K562 (cell line): ENCODE measurements around the gene ZBTB9.

ENCODE experiments used
- CBFA2T3 ChIP-seq: fragments of 450-650 bp; IDR thresholded peaks from 2 replicates; pipeline ENCODE4 v1.6.1; 2017
- CBX2 ChIP-seq: fragments of 200-600 bp; sonication (generic); IDR thresholded peaks from one replicate; pipeline ENCODE4 v1.6.1; 2012; ENCODE audit warnings: mild to moderate bottlenecking, low read length, inconsistent platforms; ENCODE audit not compliant: insufficient read depth, poor library complexity, severe bottlenecking
- CEBPG ChIP-seq, 3 experiments: fragments of 200-800 bp in 1 of 3; sonication (Bioruptor generic) in 1 of 3; sonication (generic) in 1 of 3; formaldehyde crosslinking in 1 of 3; IDR thresholded peaks in 2 of 3; conservative IDR thresholded peaks in 1 of 3; 2 replicates each; pipeline versions ENCODE4 v1.6.1 to v1.8.0; 2016 to 2022; ENCODE audit warnings: missing compliant biosample characterization in 2 of 3, missing genetic modification characterization in 2 of 3, mild to moderate bottlenecking in 1 of 3, missing genetic modification reagents in 1 of 3
- CREB1 ChIP-seq, 2 experiments: sonication (generic) in 1 of 2; formaldehyde crosslinking in 1 of 2; IDR thresholded peaks; 2 replicates each; pipeline versions ENCODE4 v1.6.1 to v1.8.0; 2012 to 2022; ENCODE audit warnings: inconsistent platforms in 1 of 2, mild to moderate bottlenecking in 1 of 2, missing genetic modification reagents in 1 of 2, moderate library complexity in 1 of 2
- EP300 ChIP-seq: IDR thresholded peaks from 2 replicates; pipeline ENCODE4 v1.6.1; 2012; ENCODE audit warnings: low read length, improper control_type of control experiment
- JUN ChIP-seq, 2 experiments: sonication (generic) in 1 of 2; formaldehyde crosslinking in 1 of 2; IDR thresholded peaks; 2 replicates each; pipeline versions ENCODE4 v1.6.1 to v1.8.0; 2012 to 2022; ENCODE audit warnings: borderline replicate concordance in 2 of 2, mild to moderate bottlenecking in 2 of 2, improper control_type of control experiment in 1 of 2, low read depth in 1 of 2, low read length in 1 of 2, missing genetic modification reagents in 1 of 2
- RAD21 ChIP-seq, 2 experiments: fragments of 250-450 bp in 1 of 2; fragments of 450-650 bp in 1 of 2; sonication (Bioruptor Pico) in 1 of 2; formaldehyde crosslinking in 1 of 2; IDR thresholded peaks in 1 of 2; conservative IDR thresholded peaks in 1 of 2; 2 replicates each; pipeline versions ENCODE4 v1.4.0 to v1.8.0; 2020 to 2022; ENCODE audit warnings: mild to moderate bottlenecking in 2 of 2, moderate library complexity in 1 of 2
- SETDB1 ChIP-seq: IDR thresholded peaks from one replicate; pipeline ENCODE4 v1.6.1; 2012; ENCODE audit warnings: low read length, control low read depth, inconsistent platforms
- SMARCA4 ChIP-seq: fragments of 450-650 bp; IDR thresholded peaks from 2 replicates; pipeline ENCODE4 v1.6.1; 2016
- SNAPC5 ChIP-seq: fragments of 250-450 bp; sonication (Bioruptor Pico); IDR thresholded peaks from 2 replicates; pipeline ENCODE4 v1.8.0; 2021; ENCODE audit warnings: moderate library complexity, mild to moderate bottlenecking, inconsistent platforms
- YY1 ChIP-seq, 3 experiments: IDR thresholded peaks; 2 replicates each; pipeline ENCODE4 v1.6.1; 2011; ENCODE audit warnings: low read length in 2 of 3, mild to moderate bottlenecking in 2 of 3, moderate library complexity in 2 of 3, borderline replicate concordance in 1 of 3, control low read depth in 1 of 3, low read depth in 1 of 3; ENCODE audit not compliant: insufficient read depth in 3 of 3, insufficient replicate concordance in 2 of 3, control insufficient read depth in 1 of 3, insufficient read length in 1 of 3; ENCODE audit errors: extremely low read depth in 1 of 3
- ZNF239 ChIP-seq: fragments of 250-450 bp; sonication (Bioruptor Pico); IDR thresholded peaks from 2 replicates; pipeline ENCODE4 v1.4.0; 2020; ENCODE audit warnings: mild to moderate bottlenecking
- ZNF316 ChIP-seq: fragments of 450-650 bp; IDR thresholded peaks from 2 replicates; pipeline ENCODE4 v1.6.1; 2016
- TF ChIP-seq, protein P1 (sequence below), 3 experiments: IDR thresholded peaks in 2 of 3; conservative IDR thresholded peaks in 1 of 3; 2 replicates each; pipeline ENCODE4 v1.5.1; 2011 to 2012; ENCODE audit warnings: low read length in 3 of 3, mild to moderate bottlenecking in 3 of 3, control low read depth in 2 of 3, improper control_type of control experiment in 1 of 3, inconsistent platforms in 1 of 3, low read depth in 1 of 3, mixed read lengths in 1 of 3, moderate library complexity in 1 of 3; ENCODE audit not compliant: insufficient read depth in 2 of 3

- no peak for TF ChIP-seq ZNF239 (CRISPR knock-in tag)
- TF ChIP-seq SMARCA4: no peak
- TF ChIP-seq CBX2: no peak
- TF ChIP-seq CEBPG (CRISPR knock-in tag; IDR thresholded peaks at IDR 0.05): no peak
- TF ChIP-seq CEBPG (tag; conservative IDR thresholded peaks at IDR 0.05 in 1 of 2, IDR thresholded peaks at IDR 0.05 in 1 of 2): no peak
- TF ChIP-seq SNAPC5 (CRISPR knock-in tag): no peak
- TF ChIP-seq, protein P1, sequence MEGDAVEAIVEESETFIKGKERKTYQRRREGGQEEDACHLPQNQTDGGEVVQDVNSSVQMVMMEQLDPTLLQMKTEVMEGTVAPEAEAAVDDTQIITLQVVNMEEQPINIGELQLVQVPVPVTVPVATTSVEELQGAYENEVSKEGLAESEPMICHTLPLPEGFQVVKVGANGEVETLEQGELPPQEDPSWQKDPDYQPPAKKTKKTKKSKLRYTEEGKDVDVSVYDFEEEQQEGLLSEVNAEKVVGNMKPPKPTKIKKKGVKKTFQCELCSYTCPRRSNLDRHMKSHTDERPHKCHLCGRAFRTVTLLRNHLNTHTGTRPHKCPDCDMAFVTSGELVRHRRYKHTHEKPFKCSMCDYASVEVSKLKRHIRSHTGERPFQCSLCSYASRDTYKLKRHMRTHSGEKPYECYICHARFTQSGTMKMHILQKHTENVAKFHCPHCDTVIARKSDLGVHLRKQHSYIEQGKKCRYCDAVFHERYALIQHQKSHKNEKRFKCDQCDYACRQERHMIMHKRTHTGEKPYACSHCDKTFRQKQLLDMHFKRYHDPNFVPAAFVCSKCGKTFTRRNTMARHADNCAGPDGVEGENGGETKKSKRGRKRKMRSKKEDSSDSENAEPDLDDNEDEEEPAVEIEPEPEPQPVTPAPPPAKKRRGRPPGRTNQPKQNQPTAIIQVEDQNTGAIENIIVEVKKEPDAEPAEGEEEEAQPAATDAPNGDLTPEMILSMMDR (IDR thresholded peaks at IDR 0.05 in 2 of 3, conservative IDR thresholded peaks at IDR 0.05 in 1 of 3; ENCODE audit: insufficient read depth in 2 of 3, low read depth in 1 of 3, low read length in 3 of 3): no peak
- no peak for TF ChIP-seq CREB1 (IDR thresholded peaks at IDR 0.05)
- no peak for TF ChIP-seq CREB1 (CRISPR knock-in tag; IDR thresholded peaks at IDR 0.05)
- TF ChIP-seq RAD21 (CRISPR knock-in tag; conservative IDR thresholded peaks at IDR 0.05 in 1 of 2, IDR thresholded peaks at IDR 0.05 in 1 of 2): no peak
- TF ChIP-seq ZNF316: no peak
- TF ChIP-seq EP300: no peak
- TF ChIP-seq CBFA2T3: no peak
- TF ChIP-seq SETDB1: no peak
- TF ChIP-seq JUN (IDR thresholded peaks at IDR 0.05; ENCODE audit: borderline replicate concordance, low read depth, low read length): no peak
- no peak for TF ChIP-seq JUN (CRISPR knock-in tag; IDR thresholded peaks at IDR 0.05; ENCODE audit: borderline replicate concordance)
- TF ChIP-seq YY1 (IDR thresholded peaks at IDR 0.05; ENCODE audit: borderline replicate concordance in 1 of 3, control insufficient read depth in 1 of 3, extremely low read depth in 1 of 3, insufficient read depth in 3 of 3, insufficient read length in 1 of 3, insufficient replicate concordance in 2 of 3, low read depth in 1 of 3, low read length in 2 of 3): no peak
These were observed 22.4 kb upstream of the ZBTB9 start for GRCh38 chr6:33431880-33432541.
